PC-3 (cell line): ENCODE data around the gene DGKB.

ENCODE experiments used
- EZH2 ChIP-seq: fragments of 300-600 bp; sonication (generic); IDR thresholded peaks from one replicate; pipeline ENCODE4 v1.6.1; 2017; ENCODE audit warnings: antibody characterized with exemption, mild to moderate bottlenecking, low read length; ENCODE audit not compliant: unreplicated experiment
- EZH2phosphoT487 ChIP-seq: fragments of 300-600 bp; sonication (generic); IDR thresholded peaks from 2 replicates; pipeline ENCODE4 v1.6.1; 2018; ENCODE audit warnings: mild to moderate bottlenecking, antibody characterized with exemption, low read length, borderline replicate concordance

- no peak for TF ChIP-seq EZH2
- no peak for TF ChIP-seq EZH2phosphoT487
Observed at GRCh38 chr7:14841086-14841485, 61.5 kb downstream of the DGKB start.
